Endothelial cell of umbilical vein (primary cell): ENCODE measurements around the gene FCGR3A. TPM values are rescaled to one million over a fixed set of nuclear protein-coding genes. Genes with fewer than 3 reads are reported as not detected.

ENCODE experiments used
- BruUV-seq: library from RNA; stranded (reverse); fragments of 400-500 nt; replicated peaks from 2 replicates; lab custom pipeline; 2021; lab: Mats Ljungman, UMichigan
- CTCF ChIA-PET: fragments of 300-600, 350-600 bp; sonication (Branson Sonifier 250); formaldehyde crosslinking; loops from one replicate; lab custom pipeline; 2021; ENCODE audit warnings: antibody characterized with exemption, inconsistent platforms; lab: Charles Lee
- POLR2A ChIA-PET: fragments of 300-600, 350-600 bp; sonication (Branson Sonifier 250); formaldehyde crosslinking; loops from one replicate; lab custom pipeline; 2021; ENCODE audit warnings: antibody characterized with exemption, inconsistent platforms; lab: Charles Lee
- DNase-seq: peaks from one replicate; pipeline ENCODE4 v3.0.0-alpha.2; 2011; ENCODE audit warnings: low read depth, low spot score
- FAIRE-seq: peaks from 2 replicates; lab custom pipeline; 2011; peaks lifted over from hg19 to GRCh38; lab: Jason Lieb, UNC
- H2AFZ ChIP-seq: 2 replicates; pipeline ENCODE4 v1.6.0; 2012; ENCODE audit warnings: low read depth, low read length, control low read depth, inconsistent platforms
- H3K27ac ChIP-seq: 2 replicates; pipeline ENCODE4 v1.5.1; 2011; ENCODE audit warnings: low read depth, mild to moderate bottlenecking, control low read depth, low read length, moderate library complexity; ENCODE audit not compliant: insufficient read depth
- H3K27me3 ChIP-seq, 2 experiments: 2 replicates each; pipeline versions ENCODE4 v1.6.0 to v1.6.1; 2011; ENCODE audit warnings: low read length in 2 of 2, mixed read lengths in 1 of 2; ENCODE audit not compliant: control insufficient read depth in 2 of 2, insufficient read depth in 2 of 2
- H3K36me3 ChIP-seq, 2 experiments: 2 replicates in 1 of 2; 3 replicates in 1 of 2; pipeline ENCODE4 v1.5.1; 2011; ENCODE audit warnings: low read length in 2 of 2, mild to moderate bottlenecking in 1 of 2, moderate library complexity in 1 of 2; ENCODE audit not compliant: control insufficient read depth in 2 of 2, insufficient read depth in 2 of 2; ENCODE audit errors: extremely low read depth in 1 of 2
- H3K4me1 ChIP-seq: 3 replicates; pipeline ENCODE4 v1.5.1; 2011; ENCODE audit warnings: mild to moderate bottlenecking, low read length; ENCODE audit not compliant: control insufficient read depth, insufficient read depth; ENCODE audit errors: extremely low read depth
- H3K4me2 ChIP-seq: 2 replicates; pipeline ENCODE4 v1.6.1; 2011; ENCODE audit warnings: low read length, control low read depth, mixed read lengths; ENCODE audit not compliant: insufficient read depth
- H3K4me3 ChIP-seq, 3 experiments: fragments of 200-600 bp in 1 of 3; sonication (generic), shearing (Covaris generic) in 1 of 3; replicated peaks in 1 of 3; 2 replicates each; pipeline ENCODE4 v1.5.1; 2011 to 2016; ENCODE audit warnings: control low read depth in 3 of 3, low read length in 3 of 3, mild to moderate bottlenecking in 2 of 3, inconsistent platforms in 1 of 3, low read depth in 1 of 3, moderate library complexity in 1 of 3; ENCODE audit not compliant: insufficient read depth in 1 of 3
- H3K79me2 ChIP-seq: 2 replicates; pipeline ENCODE4 v1.6.0; 2012; ENCODE audit warnings: low read length, inconsistent platforms; ENCODE audit not compliant: control insufficient read depth, insufficient read depth
- H3K9ac ChIP-seq: replicated peaks from 2 replicates; pipeline ENCODE3; 2011; ENCODE audit warnings: low read length, control low read depth; ENCODE audit not compliant: insufficient read depth; ENCODE audit errors: extremely low read depth
- H3K9me1 ChIP-seq: replicated peaks from 3 replicates; pipeline ENCODE4 v1.6.0; 2011; ENCODE audit warnings: mild to moderate bottlenecking, low read length; ENCODE audit not compliant: control insufficient read depth, insufficient read depth; ENCODE audit errors: extremely low read depth
- H3K9me3 ChIP-seq: replicated peaks from 2 replicates; pipeline ENCODE4 v1.5.1; 2012; ENCODE audit warnings: low read length, inconsistent platforms; ENCODE audit not compliant: control insufficient read depth, insufficient read depth
- H4K20me1 ChIP-seq: replicated peaks from 2 replicates; pipeline ENCODE3; 2011; ENCODE audit warnings: mild to moderate bottlenecking, low read length; ENCODE audit not compliant: control insufficient read depth, insufficient read depth; ENCODE audit errors: extremely low read depth
- CTCF ChIP-seq, 2 donors: IDR thresholded peaks; 1 replicate in 1 of 2; 2 replicates in 1 of 2; pipeline ENCODE4 v1.5.1; 2011; ENCODE audit warnings: low read length in 2 of 2, mild to moderate bottlenecking in 2 of 2, moderate library complexity in 2 of 2, control low read depth in 1 of 2, inconsistent platforms in 1 of 2, low read depth in 1 of 2; ENCODE audit not compliant: insufficient read depth in 1 of 2; ENCODE audit errors: extremely low read depth in 1 of 2
- EZH2 ChIP-seq: IDR thresholded peaks from 2 replicates; pipeline ENCODE4 v1.6.1; 2012; ENCODE audit warnings: borderline replicate concordance, low read depth, mild to moderate bottlenecking, moderate library complexity, low read length, inconsistent platforms; ENCODE audit not compliant: severe bottlenecking
- FOS ChIP-seq: IDR thresholded peaks from 2 replicates; pipeline ENCODE4 v1.6.1; 2011; ENCODE audit warnings: mild to moderate bottlenecking, low read length, moderate library complexity, borderline replicate concordance; ENCODE audit not compliant: insufficient read depth
- JUN ChIP-seq: IDR thresholded peaks from 2 replicates; pipeline ENCODE4 v1.6.1; 2011; ENCODE audit warnings: borderline replicate concordance, low read depth; ENCODE audit not compliant: insufficient read length, insufficient read depth
- MAX ChIP-seq: IDR thresholded peaks from 2 replicates; pipeline ENCODE4 v1.6.1; 2011; ENCODE audit not compliant: insufficient read depth, insufficient read length
- MYC ChIP-seq: IDR thresholded peaks from one replicate; pipeline ENCODE4 v1.6.1; 2011; ENCODE audit warnings: mild to moderate bottlenecking, low read depth, low read length
- POLR2A ChIP-seq: IDR thresholded peaks from 2 replicates; pipeline ENCODE4 v1.6.1; 2012; ENCODE audit warnings: low read depth, mild to moderate bottlenecking, control low read depth, low read length
- POLR2AphosphoS5 ChIP-seq: IDR thresholded peaks from 2 replicates; pipeline ENCODE4 v1.6.1; 2012; ENCODE audit warnings: low read depth, mild to moderate bottlenecking, control low read depth, low read length, moderate library complexity; ENCODE audit not compliant: insufficient read depth
- dilution Hi-C: fragments of 300-500 bp; cut with MboI; formaldehyde crosslinking; loops from one replicate; pipeline ENCODE4 v1.15.0; 2019; ENCODE audit warnings: low sequenced_read_pairs; ENCODE audit not compliant: extremely low pct_ligation_motif_present
- intact Hi-C: fragments of 100-400 bp; cut with micrococcal nuclease; formaldehyde crosslinking; loops from one replicate; pipeline ENCODE4 v1.10.0; 2022
- polyA plus RNA-seq, 4 experiments: library from polyadenylated mRNA; depleted of rRNA in 3 of 4; stranded (reverse) in 3 of 4; unstranded in 1 of 4; fragments of >200 nt; gene quantifications; 2 replicates each; pipeline versions ENCODE4 v1.2.1 to v1.2.3, GENCODE V29; 2011 to 2012; ENCODE audit warnings: missing spikeins in 1 of 4
- total RNA-seq: library from RNA; stranded (reverse); gene quantifications from 2 replicates; pipeline ENCODE4 v1.2.3, GENCODE V29; 2021

FCGR3A gene
- total and polyA plus RNA-seq, 2 donors (not counting 3 experiments of a cell fraction or from before 2014, with no cell fraction given): not detected

GRCh38 chr1:161511756-161512060, 37.9 kb downstream of the FCGR3A start:
- BruUV-seq: no TSS peak
- no peak for TF ChIP-seq JUN
- no peak for TF ChIP-seq MAX
- no peak for TF ChIP-seq EZH2
- no peak for TF ChIP-seq POLR2AphosphoS5
- TF ChIP-seq POLR2A: no peak
- TF ChIP-seq CTCF (IDR thresholded peaks at IDR 0.05; ENCODE audit: extremely low read depth in 1 of 2, insufficient read depth in 1 of 2, low read depth in 1 of 2, low read length in 2 of 2): no peak
- no peak for TF ChIP-seq FOS
- TF ChIP-seq MYC: no peak
- H3K4me1 ChIP-seq: peaks cover 3% of the 10 kb centered on the region
- dilution Hi-C loops: no loop called here
- no peaks in the 10 kb centered on the region for H3K79me2 ChIP-seq
- DNase-seq (no peak), FAIRE-seq (no peak)
- no peak overlapping the region for H3K4me2 ChIP-seq
- no peak overlapping the region for H3K9ac ChIP-seq
- no peaks in the 10 kb centered on the region for H3K9me1 ChIP-seq
- H2AFZ ChIP-seq: no peak overlapping the region
- H3K9me3 ChIP-seq: no peaks in the 10 kb centered on the region
- H4K20me1 ChIP-seq: no peaks in the 10 kb centered on the region
- POLR2A ChIA-PET: no interaction called here
- no peak overlapping the region for H3K4me3 ChIP-seq
- CTCF ChIA-PET: no interaction called here
- intact Hi-C loops: no loop called here
- no peaks in the 10 kb centered on the region for H3K36me3 ChIP-seq
- no peak overlapping the region for H3K27ac ChIP-seq
- H3K27me3 ChIP-seq: no peaks in the 10 kb centered on the region
